Sigmoid colon (tissue), 4 donors: ENCODE measurements around the gene GLIS2.

Source experiments
- EP300 ChIP-seq, 4 donors: sonication (generic); formaldehyde crosslinking; IDR thresholded peaks; one replicate each; pipeline ENCODE4 v1.6.1; 2017; ENCODE audit warnings: antibody characterized with exemption in 4 of 4
- POLR2A ChIP-seq, 2 donors: fragments of 450-650 bp; IDR thresholded peaks; one replicate each; pipeline ENCODE4 v1.6.1; 2016; ENCODE audit warnings: antibody characterized with exemption in 2 of 2, mild to moderate bottlenecking in 2 of 2, moderate library complexity in 2 of 2
- POLR2AphosphoS5 ChIP-seq, 4 donors: sonication (generic); formaldehyde crosslinking; IDR thresholded peaks; one replicate each; pipeline ENCODE4 v1.6.1; 2017; ENCODE audit warnings: antibody characterized with exemption in 4 of 4
- TF ChIP-seq, protein P1 (sequence below), 4 experiments: fragments of 450-650 bp in 3 of 4; fragments of 200-600 bp in 1 of 4; IDR thresholded peaks; one replicate each; pipeline ENCODE4 v1.5.1; 2016 to 2019; ENCODE audit warnings: antibody characterized with exemption in 4 of 4, mild to moderate bottlenecking in 3 of 4, moderate library complexity in 2 of 4

DNA sequence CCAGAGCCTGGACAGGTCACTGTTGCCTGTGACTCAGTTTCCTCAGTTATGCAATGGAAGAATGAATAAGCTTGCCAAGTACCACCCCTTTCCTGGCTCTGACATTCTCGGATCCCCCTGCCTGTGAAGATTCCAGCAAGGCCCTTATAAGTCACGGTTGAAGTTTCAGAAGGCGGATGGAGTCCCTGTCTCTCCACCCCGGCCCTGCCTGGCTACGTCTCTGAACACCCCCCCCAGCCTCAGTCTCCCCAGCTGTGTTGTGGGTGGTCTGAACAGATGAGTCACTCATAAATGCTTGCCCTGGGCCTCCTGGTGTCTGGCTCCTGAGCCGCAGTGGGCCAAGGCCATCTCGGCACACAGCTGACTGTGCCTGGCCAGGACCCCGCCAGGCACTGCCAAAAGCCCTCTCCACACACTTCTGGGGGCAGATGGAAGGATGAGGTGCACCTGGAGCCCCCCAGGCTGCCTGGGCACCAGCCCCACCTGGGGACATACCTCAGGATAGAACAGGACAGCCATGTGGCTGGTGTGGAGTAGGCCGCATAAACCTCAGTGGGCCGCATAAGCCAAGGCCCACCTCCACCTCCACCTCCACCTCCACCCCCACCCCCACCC, 71.2 kb downstream of the GLIS2 start:
- no peak for TF ChIP-seq EP300 (IDR thresholded peaks at IDR 0.05)
- TF ChIP-seq POLR2A (IDR thresholded peaks at IDR 0.05): no peak
- TF ChIP-seq, protein P1, sequence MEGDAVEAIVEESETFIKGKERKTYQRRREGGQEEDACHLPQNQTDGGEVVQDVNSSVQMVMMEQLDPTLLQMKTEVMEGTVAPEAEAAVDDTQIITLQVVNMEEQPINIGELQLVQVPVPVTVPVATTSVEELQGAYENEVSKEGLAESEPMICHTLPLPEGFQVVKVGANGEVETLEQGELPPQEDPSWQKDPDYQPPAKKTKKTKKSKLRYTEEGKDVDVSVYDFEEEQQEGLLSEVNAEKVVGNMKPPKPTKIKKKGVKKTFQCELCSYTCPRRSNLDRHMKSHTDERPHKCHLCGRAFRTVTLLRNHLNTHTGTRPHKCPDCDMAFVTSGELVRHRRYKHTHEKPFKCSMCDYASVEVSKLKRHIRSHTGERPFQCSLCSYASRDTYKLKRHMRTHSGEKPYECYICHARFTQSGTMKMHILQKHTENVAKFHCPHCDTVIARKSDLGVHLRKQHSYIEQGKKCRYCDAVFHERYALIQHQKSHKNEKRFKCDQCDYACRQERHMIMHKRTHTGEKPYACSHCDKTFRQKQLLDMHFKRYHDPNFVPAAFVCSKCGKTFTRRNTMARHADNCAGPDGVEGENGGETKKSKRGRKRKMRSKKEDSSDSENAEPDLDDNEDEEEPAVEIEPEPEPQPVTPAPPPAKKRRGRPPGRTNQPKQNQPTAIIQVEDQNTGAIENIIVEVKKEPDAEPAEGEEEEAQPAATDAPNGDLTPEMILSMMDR (IDR thresholded peaks at IDR 0.05): no peak
- TF ChIP-seq POLR2AphosphoS5 (IDR thresholded peaks at IDR 0.05): peak in 1 of 4 donors; percentile 3
